Fibroblast of skin of right biceps (primary cell): ENCODE measurements around the gene TIAL1.
"Not testable (repeated sequence)": the region's sequence is repeated elsewhere in the genome, so short reads cannot be mapped to it uniquely, and the experiment has no call there.

Experiments used
- DNase-seq: peaks from one replicate; pipeline ENCODE4 v3.0.0-alpha.2; 2013

TIAL1 gene

GRCh38 chr10:119596537-119597404 lies at the start of gene TIAL1:
TIAL1 (minus strand) TSS chr10:119596964; CDS start chr10:119596465, 499 bp downstream.
- DNase-seq, result peak; percentile 100

DNA sequence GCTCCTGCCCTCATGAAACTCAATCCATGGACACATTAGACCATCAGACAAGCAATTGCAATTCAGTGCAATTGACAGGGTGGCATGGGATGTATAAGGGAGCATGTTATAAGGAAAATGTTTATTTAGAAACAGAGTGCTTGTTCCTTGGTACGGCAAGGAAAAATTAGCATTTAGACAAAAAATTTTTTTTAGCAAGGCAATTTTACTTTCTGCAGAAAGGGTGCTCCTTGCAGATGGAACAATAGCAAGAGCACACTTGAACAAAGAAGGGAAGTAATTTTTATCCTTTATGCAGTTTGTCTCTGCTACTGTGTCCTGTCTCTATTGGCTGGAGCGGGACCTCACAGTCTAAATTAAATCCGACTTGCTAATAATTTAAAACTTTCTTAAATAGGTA lies 48.2 kb upstream of the TIAL1 start:
- no peak for DNase-seq

DNA sequence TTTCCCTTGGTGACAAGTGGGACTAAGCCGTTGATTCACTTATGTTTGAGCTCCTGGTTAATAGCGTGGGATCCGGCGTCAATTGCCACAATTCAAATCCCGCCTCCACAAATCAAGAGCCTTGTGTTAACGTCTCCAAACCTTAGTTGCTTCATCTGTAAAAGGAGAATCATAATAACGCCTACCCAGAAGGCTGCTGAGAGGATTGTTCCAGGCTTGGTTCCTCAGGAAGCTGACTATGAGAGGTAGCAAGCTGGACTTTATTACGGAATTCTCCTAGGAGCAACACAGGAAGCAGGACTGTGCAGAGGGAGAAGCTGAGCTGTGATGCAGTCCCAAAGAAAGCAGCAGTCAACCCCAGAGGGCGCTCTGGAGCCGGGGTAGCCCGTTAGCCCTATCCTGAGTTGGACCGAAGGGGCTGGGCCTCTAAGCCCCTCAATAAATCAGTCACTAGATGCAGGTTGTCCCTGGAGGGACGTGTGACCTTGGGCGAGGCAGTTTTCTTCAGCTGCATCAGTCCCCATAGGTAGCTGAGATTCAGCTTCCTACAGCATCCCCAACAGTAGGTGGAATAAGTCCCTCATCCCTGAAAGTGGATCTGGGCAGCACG lies 47.5 kb upstream of the TIAL1 start:
- DNase-seq, result no peak

GRCh38 chr10:119643306-119644204 lies 46.8 kb upstream of the TIAL1 start:
- peak; percentile 44 for DNase-seq

DNA sequence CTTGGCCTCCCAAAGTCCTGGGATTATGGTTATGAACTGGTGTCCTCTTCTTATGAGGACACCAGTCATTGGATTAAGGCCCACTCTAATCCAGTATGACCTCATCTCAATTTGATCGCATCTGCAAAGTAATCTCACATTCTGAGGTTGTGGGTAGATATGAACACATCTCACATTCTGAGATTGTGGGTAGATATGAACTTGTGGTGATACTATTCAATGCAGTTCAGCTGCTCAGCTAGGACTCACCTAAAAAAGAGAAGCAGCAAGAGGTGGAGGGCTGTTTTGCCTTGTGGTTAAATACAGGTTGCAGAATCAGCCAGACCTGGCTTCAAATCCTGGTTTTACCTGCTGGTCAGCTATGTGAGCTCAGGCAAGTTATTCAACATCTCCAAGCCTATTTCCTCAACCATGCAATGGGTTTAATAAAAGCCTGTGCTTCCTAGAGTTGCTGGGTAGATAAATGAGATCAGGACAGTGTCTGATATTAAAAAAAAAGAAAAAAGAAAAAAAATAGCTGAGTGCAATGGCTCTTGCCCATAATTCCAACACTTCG lies 45.9 kb upstream of the TIAL1 start:
- DNase-seq, result no peak

DNA sequence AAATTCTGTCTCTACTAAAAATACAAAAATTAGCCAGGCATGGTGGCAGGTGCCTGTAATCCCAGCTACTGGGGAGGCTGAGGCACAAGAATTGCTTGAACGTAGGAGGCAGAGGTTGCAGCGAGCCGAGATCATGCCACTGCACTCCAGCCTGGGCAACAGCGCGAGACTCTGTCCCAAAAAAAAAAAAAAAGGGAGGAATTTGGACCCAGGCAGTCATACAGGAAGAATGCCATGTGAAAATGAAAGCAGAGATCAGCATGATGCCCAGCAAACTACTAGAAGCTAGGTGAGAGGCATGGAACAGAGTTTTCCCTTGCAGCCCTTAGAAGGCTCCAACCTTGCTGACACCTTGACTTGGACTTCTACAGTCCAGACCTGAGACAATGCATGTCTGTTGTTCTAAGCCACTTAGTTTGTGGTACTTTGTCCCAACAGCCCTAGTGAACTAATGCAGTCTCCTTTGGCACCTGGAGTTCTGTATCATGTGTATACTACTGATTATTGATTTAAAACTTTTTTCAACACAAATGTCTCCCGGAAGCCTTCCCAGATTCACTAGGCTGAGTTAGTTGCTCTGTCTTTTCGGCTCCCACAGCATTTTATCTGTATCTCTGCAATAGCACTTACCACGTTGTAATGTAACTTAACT lies 44.2 kb upstream of the TIAL1 start:
- no peak for DNase-seq

- DNase-seq, result no peak
Observed at GRCh38 chr10:119640384-119640783, 43.6 kb upstream of the TIAL1 start.

DNA sequence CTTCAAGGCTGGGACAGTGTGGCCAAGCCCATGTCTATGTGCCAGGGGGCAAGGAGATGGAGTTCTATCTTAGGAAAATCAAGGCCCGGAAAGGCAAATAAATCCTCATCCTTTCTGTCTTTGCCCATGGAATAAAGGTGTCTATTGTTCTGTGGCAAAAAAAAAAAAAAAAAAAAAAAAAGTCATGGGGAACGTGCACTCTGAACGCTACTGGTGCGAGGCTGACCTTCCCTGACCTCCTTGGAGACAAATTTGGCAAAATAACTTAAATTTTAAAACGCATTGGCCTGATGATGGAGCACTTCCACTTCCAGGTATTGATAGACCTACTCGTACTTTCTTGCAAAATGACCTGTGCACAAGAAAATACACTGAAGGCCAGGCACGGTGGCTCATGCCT lies 42.2 kb upstream of the TIAL1 start:
- DNase-seq, result no peak

- DNase-seq, result no peak
Observed at GRCh38 chr10:119637631-119638030, 40.9 kb upstream of the TIAL1 start.

DNA sequence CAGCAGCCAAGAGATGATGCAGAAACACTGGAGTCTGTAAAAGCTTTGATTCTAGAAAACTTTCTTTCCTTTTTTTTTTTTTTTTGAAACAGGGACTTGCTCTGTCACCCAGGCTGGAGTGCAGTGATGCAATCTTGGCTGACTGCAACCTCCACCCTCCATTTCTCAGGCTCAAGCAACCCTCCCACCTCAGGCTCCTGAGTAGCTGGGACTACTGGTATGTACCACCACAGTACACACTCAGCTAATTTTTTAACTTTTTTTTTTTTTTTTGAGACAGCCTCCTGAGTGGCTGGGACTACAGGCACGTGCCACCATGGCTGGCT lies 37.4 kb upstream of the TIAL1 start:
- DNase-seq, result no peak

- no peak for DNase-seq
Observed at GRCh38 chr10:119633538-119634218, 36.9 kb upstream of the TIAL1 start.

GRCh38 chr10:119630300-119630699 lies 33.5 kb upstream of the TIAL1 start:
- no peak for DNase-seq

DNA sequence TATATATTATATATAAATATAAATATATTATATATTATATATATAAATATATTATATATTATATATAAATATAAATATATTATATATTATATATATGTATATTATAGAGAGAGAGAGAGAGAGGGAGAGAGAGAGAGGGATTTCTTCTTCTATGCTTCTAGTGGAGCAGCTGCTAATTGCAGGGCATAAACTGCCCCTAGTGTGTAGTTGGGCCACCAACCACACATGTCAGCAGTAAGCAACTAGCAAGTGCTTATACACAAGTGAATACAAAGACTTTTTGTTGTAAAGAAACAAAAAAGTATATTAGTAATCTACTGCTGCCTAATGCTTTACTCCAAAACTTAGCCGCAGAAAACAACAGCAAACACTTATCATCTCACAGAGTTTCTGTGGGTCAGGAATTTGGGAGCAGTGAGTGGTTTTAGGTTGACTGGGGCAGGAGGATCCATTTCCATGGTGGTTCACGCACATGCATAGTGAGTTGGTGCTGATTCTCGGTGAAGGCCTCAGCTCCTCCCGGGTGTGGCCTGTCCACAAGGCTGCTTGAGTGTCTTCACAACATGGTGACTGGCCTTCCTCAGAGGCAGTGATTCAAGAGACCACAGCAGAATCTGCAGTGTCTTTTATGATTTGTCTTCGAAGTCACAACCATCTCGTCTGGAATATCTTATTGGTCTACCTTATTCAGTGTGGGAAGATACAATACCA lies 29.0 kb upstream of the TIAL1 start:
- DNase-seq, result no peak

GRCh38 chr10:119621078-119621384 lies 24.3 kb upstream of the TIAL1 start:
- DNase-seq, result no peak

DNA sequence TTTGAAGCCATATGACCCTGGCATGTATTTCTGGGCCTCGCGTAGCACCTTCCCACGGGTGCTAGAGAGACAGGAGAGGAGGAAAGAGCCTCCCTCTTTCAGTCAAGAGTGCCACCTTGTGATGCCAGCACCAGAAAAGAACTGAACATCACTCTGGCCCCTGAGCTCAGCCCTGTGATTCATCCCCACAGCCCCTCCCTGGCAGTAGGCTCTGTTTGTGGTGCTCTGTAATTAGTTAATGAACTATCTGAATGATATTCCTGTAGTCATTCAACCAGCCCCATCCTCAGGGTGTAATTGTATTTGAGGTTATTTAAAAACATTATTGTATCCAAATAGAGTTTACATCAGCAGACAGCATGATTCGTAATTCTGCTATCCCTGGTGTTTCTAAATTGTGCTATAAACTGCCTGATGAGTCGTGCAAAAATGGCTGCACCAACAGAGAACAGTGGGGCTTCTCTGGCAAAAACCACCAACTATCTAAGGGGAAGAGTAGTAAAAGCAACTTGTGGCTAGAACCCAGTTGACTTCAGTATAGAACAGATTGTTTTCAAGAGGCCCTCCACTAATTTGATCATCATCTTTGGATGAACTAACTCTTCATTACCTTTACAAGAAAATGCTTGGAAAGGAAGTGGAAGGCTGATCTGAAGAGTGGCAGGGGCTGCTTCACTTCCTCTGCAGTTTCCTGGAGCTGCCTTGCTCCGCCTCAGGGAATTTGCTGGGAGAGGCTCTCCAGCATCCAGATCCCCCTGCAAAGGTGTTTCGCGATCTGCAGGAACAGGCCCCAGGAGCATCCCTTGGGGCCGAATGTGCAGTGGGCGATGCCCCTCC lies 23.7 kb upstream of the TIAL1 start:
- peak; percentile 80 for DNase-seq

GRCh38 chr10:119619811-119620210 lies 23.0 kb upstream of the TIAL1 start:
- not testable (repeated sequence) for DNase-seq

DNA sequence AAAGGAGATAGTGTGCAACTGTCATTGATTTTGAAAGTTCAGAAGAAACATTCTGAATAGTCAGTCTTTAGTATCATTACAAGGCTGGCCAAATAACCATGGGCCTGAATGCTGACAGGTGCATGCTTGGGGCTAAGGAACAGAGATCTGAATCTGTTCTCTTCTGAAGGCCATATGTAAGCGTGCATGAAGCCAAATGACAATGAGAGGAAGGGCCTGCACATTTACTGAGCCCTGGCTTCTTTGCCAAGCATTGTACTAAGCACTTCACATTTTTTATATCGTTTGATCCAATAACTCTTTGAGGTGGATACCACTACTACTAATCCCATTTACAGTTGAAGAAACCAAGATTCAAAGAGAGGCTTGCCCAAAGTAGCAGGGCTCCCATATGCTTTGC lies 22.5 kb upstream of the TIAL1 start:
- DNase-seq, result no peak

GRCh38 chr10:119616882-119617570 lies 20.3 kb upstream of the TIAL1 start:
- DNase-seq, result peak; percentile 18

GRCh38 chr10:119614686-119615085 lies 17.9 kb upstream of the TIAL1 start:
- no peak for DNase-seq

DNA sequence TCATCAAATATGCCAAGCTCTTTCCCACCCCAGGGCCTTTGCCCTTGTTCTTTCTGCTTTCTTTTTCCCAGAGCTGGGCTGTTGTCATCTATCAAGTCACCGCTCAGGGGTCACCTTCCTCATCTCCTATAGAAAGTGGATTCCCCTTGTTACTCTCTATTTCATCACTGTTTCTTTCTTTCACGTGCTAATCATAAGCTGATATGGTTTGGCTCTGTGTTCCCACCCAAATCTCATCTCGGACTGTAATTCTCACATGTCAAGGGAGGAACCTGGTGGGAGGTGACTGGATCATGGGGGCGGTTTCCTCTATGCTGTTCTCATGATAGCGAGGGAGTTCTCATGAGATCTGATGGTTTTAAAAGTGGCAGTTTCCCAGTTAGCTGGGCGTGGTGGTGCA lies 17.0 kb upstream of the TIAL1 start:
- no peak for DNase-seq
